CD4-positive, CD25-positive, alpha-beta regulatory T cell (primary cell): ENCODE measurements around the gene LSM8. TPM values are rescaled to one million over a fixed set of nuclear protein-coding genes. Genes with fewer than 3 reads are reported as not detected.

ENCODE experiments used
- ATAC-seq, 2 donors: fragments of 150-1000 bp; cut with Tn5 transposase; one replicate each; pipeline ENCODE4 v1.10.0; 2021; ENCODE audit warnings: low read depth in 2 of 2, moderate number of reproducible peaks in 2 of 2, moderate library complexity in 1 of 2
- DNase-seq, 3 donors: peaks; one replicate each; pipeline versions ENCODE4 v3.0.0 to v3.0.0-alpha.2; 2012 to 2022; ENCODE audit warnings: mixed read lengths in 1 of 3
- H3K27ac ChIP-seq: one replicate; pipeline ENCODE4 v1.7.0; 2013; ENCODE audit warnings: mild to moderate bottlenecking, low read length; ENCODE audit not compliant: insufficient read depth, poor library complexity, severe bottlenecking
- H3K27me3 ChIP-seq: one replicate; pipeline ENCODE4 v1.7.0; 2013; ENCODE audit warnings: low read length; ENCODE audit not compliant: control insufficient read depth, insufficient read depth
- H3K36me3 ChIP-seq: one replicate; pipeline ENCODE4 v1.7.0; 2013; ENCODE audit warnings: mild to moderate bottlenecking, low read length, moderate library complexity; ENCODE audit not compliant: control insufficient read depth, insufficient read depth
- H3K4me1 ChIP-seq: 2 replicates; pipeline ENCODE4 v1.7.0; 2013; ENCODE audit warnings: mild to moderate bottlenecking, low read length; ENCODE audit not compliant: insufficient read depth, control insufficient read depth, poor library complexity, severe bottlenecking
- H3K4me3 ChIP-seq: one replicate; pipeline ENCODE4 v1.7.0; 2013; ENCODE audit warnings: low read depth, mild to moderate bottlenecking, low read length, moderate library complexity
- H3K9me3 ChIP-seq, 2 experiments: 1 replicate in 1 of 2; 2 replicates in 1 of 2; pipeline ENCODE4 v1.7.0; 2013; ENCODE audit warnings: low read length in 2 of 2, mild to moderate bottlenecking in 1 of 2, moderate library complexity in 1 of 2; ENCODE audit not compliant: control insufficient read depth in 2 of 2
- H3K27ac Mint-ChIP-seq, 3 donors: one replicate each; pipeline ENCODE4 v1.8.0; 2020 to 2022; ENCODE audit warnings: mild to moderate bottlenecking in 3 of 3, mixed read lengths in 3 of 3, moderate library complexity in 2 of 3
- H3K27me3 Mint-ChIP-seq: one replicate; pipeline ENCODE4 v1.8.0; 2022; ENCODE audit warnings: mild to moderate bottlenecking, mixed read lengths
- H3K36me3 Mint-ChIP-seq: one replicate; pipeline ENCODE4 v1.8.0; 2020; ENCODE audit warnings: mixed read lengths
- H3K4me1 Mint-ChIP-seq, 4 donors: one replicate each; pipeline ENCODE4 v1.8.0; 2020 to 2022; ENCODE audit warnings: mixed read lengths in 4 of 4, mild to moderate bottlenecking in 1 of 4
- H3K4me3 Mint-ChIP-seq, 4 donors: one replicate each; pipeline ENCODE4 v1.8.0; 2020 to 2022; ENCODE audit warnings: mild to moderate bottlenecking in 4 of 4, mixed read lengths in 4 of 4, moderate library complexity in 3 of 4
- H3K9me3 Mint-ChIP-seq, 7 donors: one replicate each; pipeline ENCODE4 v1.8.0; 2020 to 2022; ENCODE audit warnings: mixed read lengths in 7 of 7, mild to moderate bottlenecking in 3 of 7, moderate library complexity in 2 of 7
- polyA plus RNA-seq, 4 donors: library from polyadenylated mRNA; unstranded; fragments of 300-500 nt; fragmentation: Illumina TruSeq; gene quantifications; one replicate each; pipeline ENCODE4 v1.2.3, GENCODE V29; 2021
- total RNA-seq: library from RNA; stranded (reverse); gene quantifications from one replicate; pipeline ENCODE4 v1.2.3, GENCODE V29; 2022

Gene LSM8
- total and polyA plus RNA-seq, 5 donors from 2014 or later, result 38.6 to 62.7 (median 49.0) TPM

DNA sequence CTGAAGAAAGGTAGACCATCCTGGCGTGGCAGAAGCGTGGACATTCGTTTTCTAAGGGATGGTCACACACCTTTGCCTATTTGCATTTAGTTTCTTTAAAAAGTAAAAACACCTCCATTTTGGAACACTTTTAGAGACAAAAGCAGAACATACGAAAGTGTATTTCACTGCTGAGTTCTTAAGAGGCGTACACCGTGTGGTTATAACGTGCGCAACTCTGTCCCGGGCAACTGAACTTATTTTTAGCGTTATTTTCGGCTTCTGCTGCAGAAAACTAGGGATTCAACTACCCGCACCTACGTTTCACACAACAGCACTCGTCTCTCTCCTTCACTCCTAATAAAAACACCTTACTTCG is 557 bp upstream of the LSM8 start:
- no peaks in the 10 kb centered on the region for H3K27me3 Mint-ChIP-seq

DNA sequence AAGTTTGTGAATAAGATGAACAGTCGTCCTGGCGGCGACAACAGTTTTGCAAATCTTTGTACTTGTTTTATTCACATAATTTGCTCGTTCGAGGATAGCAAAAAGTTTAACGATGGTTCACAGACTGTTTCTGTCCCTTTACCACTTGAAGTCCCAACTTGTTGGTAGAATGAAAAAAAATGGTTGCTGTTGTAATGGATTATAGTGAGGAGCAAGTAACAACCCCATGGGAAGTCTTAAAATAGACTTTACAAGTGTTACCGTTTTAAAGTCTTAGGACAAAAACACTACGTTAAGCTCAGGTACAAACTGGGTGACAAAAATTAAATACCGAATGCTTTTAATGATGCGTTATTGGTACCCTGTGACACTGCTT is 589 bp downstream of the LSM8 start:
- Histone ChIP-seq H3K4me3 (peak overlapping the region; percentile 97), H3K9me3 (no peaks in the 10 kb centered on the region), H3K36me3 (peaks cover 20% of the 10 kb centered on the region), H3K27ac (peak overlapping the region; percentile 96), H3K27me3 (no peaks in the 10 kb centered on the region), H3K4me1 (peaks cover 43% of the 10 kb centered on the region)
- ATAC-seq, result no peak
- no peaks in the 10 kb centered on the region for H3K27me3 Mint-ChIP-seq
- DNase-seq, result no peak
- peaks cover 34 to 54% (median 45%) of the 10 kb centered on the region in 4 donors for H3K4me1 Mint-ChIP-seq
- H3K9me3 Mint-ChIP-seq, result peaks cover 0 to 2% (median 0%) of the 10 kb centered on the region in 7 donors
- peak overlapping the region; percentile 98 to 100 (median 99) for H3K27ac Mint-ChIP-seq
- peaks cover 21% of the 10 kb centered on the region for H3K36me3 Mint-ChIP-seq
- H3K4me3 Mint-ChIP-seq, result peak overlapping the region; percentile 89 to 98 (median 94)

More for the DNA sequence above, 557 bp upstream of the LSM8 start:
- Mint-ChIP-seq H3K27ac (peak overlapping the region; percentile 98 to 100 (median 99)), H3K36me3 (peaks cover 21% of the 10 kb centered on the region), H3K4me3 (peak overlapping the region; percentile 89 to 98 (median 94)), H3K4me1 (peaks cover 34 to 54% (median 45%) of the 10 kb centered on the region in 4 donors), H3K9me3 (peaks cover 0 to 2% (median 0%) of the 10 kb centered on the region in 7 donors)
- DNase-seq (peak in 1 of 3 donors; percentile 44), ATAC-seq (peak; percentile 2 to 3)
- Histone ChIP-seq H3K27ac (peak overlapping the region; percentile 96), H3K4me1 (peaks cover 43% of the 10 kb centered on the region), H3K9me3 (no peaks in the 10 kb centered on the region), H3K27me3 (no peaks in the 10 kb centered on the region), H3K36me3 (peaks cover 10% of the 10 kb centered on the region), H3K4me3 (peak overlapping the region; percentile 98)

DNA sequence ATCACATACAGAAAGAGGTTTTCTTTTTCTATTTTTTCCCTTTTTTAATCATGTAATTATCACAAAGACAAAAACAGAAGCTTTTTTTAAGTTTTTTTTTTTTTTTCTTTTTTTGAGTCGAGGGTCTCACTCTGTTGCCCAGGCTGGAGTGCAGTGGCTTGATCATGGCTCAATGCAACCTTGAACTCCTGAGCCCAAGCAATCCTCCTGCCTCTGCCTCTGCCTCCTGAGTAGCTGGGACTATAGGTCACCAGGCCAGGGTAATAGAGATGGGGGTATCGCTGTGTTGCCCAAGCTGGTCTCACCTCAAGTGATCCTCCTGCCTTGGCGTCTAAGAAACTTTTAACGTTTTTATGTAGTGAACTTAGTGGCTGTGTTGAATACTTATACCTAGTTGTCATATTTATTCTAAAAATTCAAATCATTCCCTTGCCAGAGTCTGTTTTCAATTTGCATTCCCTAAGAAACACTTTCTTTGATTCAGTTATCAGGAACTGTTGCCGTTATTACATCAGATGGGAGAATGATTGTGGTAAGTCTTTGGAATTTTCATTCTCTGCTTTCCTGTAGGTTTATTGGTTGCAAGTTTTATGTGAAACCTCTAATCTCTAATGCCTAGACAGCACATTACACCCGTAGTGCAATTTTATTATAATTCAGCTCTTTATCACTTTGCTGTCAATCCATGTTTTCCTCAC is 1.3 kb downstream of the LSM8 start:
- H3K27ac ChIP-seq, result peak overlapping the region; percentile 96
- peak overlapping the region; percentile 97 for H3K4me3 ChIP-seq
- peaks cover 34 to 56% (median 45%) of the 10 kb centered on the region in 4 donors for H3K4me1 Mint-ChIP-seq

DNA sequence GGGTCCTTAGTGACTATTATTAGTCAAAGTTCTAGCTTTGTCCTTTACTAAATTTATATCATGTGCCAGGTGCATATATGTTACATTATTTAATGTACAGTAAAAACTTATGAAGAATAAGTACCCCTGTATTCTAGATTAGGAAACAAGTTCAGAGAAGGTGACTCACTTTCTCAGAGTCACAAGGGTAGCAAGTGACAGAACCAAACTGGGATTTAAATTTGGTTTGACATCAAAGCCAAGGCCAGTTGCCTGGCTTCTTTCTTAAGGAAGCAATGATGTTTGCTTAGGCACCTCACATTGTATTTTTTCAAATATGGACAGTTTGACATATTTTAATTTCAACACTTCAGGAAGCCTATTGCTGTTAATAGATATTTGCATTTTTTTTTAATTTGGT is 2.5 kb downstream of the LSM8 start:
- H3K4me1 Mint-ChIP-seq, result peaks cover 34 to 56% (median 45%) of the 10 kb centered on the region in 4 donors
- H3K36me3 Mint-ChIP-seq, result peaks cover 21% of the 10 kb centered on the region
- Histone ChIP-seq H3K27ac (no peak overlapping the region), H3K36me3 (peaks cover 27% of the 10 kb centered on the region), H3K4me3 (peak overlapping the region; percentile 97), H3K9me3 (no peaks in the 10 kb centered on the region), H3K27me3 (no peaks in the 10 kb centered on the region), H3K4me1 (peaks cover 43% of the 10 kb centered on the region)
- H3K9me3 Mint-ChIP-seq, result peaks cover 0 to 2% (median 0%) of the 10 kb centered on the region in 7 donors
- DNase-seq (peak in 1 of 3 donors; percentile 14), ATAC-seq (no peak)
- peak overlapping the region in 1 of 3 donors; percentile 51 for H3K27ac Mint-ChIP-seq
- peak overlapping the region; percentile 89 to 98 (median 94) for H3K4me3 Mint-ChIP-seq
- no peaks in the 10 kb centered on the region for H3K27me3 Mint-ChIP-seq

More for the DNA sequence above, 1.3 kb downstream of the LSM8 start:
- H3K9me3 ChIP-seq, result no peaks in the 10 kb centered on the region
- DNase-seq (no peak), ATAC-seq (no peak)
- H3K9me3 Mint-ChIP-seq, result peaks cover 0 to 2% (median 0%) of the 10 kb centered on the region in 7 donors
- H3K4me1 ChIP-seq, result peaks cover 43% of the 10 kb centered on the region
- H3K36me3 Mint-ChIP-seq, result peaks cover 21% of the 10 kb centered on the region
- H3K4me3 Mint-ChIP-seq, result peak overlapping the region; percentile 89 to 98 (median 94)
- peak overlapping the region; percentile 83 to 99 (median 98) for H3K27ac Mint-ChIP-seq
- peaks cover 23% of the 10 kb centered on the region for H3K36me3 ChIP-seq
- no peaks in the 10 kb centered on the region for H3K27me3 Mint-ChIP-seq
- no peaks in the 10 kb centered on the region for H3K27me3 ChIP-seq

DNA sequence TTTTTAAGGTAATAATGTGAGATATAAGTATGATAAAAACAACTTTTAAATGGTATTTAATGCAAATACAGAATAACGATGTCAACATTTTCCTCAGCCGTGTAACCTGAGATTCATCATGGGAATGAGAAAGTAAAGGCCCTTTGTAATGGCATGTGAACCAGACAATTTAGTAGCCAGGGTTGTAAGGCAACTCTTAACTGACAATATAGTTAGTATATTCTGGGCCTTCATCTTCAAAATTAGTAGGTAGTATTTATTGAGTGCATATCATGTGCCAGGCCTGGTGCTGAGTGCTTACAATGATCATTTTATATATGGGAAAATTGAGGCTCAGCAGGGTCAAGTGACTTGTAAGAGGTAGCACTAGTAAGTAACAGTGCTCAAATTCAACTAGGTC is 10.6 kb downstream of the LSM8 start:
- Histone ChIP-seq H3K4me3 (no peak overlapping the region), H3K9me3 (no peaks in the 10 kb centered on the region), H3K27ac (no peak overlapping the region), H3K27me3 (no peaks in the 10 kb centered on the region), H3K36me3 (peaks cover 20% of the 10 kb centered on the region), H3K4me1 (no peaks in the 10 kb centered on the region)
- H3K4me1 Mint-ChIP-seq, result peaks cover 11 to 16% (median 13%) of the 10 kb centered on the region in 4 donors
- no peak for DNase-seq
- ATAC-seq, result no peak
- H3K36me3 Mint-ChIP-seq, result peaks cover 6% of the 10 kb centered on the region
- H3K4me3 Mint-ChIP-seq, result no peak overlapping the region
- no peaks in the 10 kb centered on the region for H3K9me3 Mint-ChIP-seq
- H3K27me3 Mint-ChIP-seq, result no peaks in the 10 kb centered on the region
- H3K27ac Mint-ChIP-seq, result no peak overlapping the region

DNA sequence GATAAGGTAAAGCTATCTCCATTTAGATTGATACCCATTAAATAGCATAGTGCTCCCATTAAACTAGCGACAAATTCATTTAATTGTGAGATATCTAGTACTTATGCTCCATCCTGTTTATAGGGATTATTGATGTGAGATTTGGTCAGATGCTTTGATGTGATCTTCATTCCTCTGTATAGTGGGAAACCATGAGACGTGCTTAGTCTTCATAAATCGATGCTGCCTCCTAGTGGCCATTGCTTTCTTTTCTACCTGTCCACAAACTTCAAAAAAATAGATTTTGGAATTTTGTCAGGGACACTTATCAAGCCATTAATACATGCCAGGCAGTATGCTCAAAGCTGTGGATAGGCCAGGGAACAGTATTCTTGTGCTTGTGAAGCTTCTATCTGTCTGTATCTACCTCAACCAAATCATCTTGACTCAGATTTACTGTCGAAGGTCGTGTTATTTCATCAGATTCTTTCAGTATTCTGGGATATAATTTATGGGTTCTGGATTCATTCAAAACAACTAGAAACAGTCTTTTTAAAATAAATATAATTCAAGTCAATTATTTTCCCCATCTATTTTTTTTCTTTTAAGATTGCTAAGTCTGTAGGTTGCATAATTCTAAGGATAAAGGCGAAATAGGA is 12.0 kb downstream of the LSM8 start:
- H3K36me3 ChIP-seq, result peaks cover 17% of the 10 kb centered on the region
- no peak overlapping the region for H3K4me3 Mint-ChIP-seq
- H3K27ac Mint-ChIP-seq, result peak overlapping the region in 2 of 3 donors; percentile 5 to 12
- no peaks in the 10 kb centered on the region for H3K27me3 ChIP-seq
- H3K4me1 ChIP-seq, result no peaks in the 10 kb centered on the region
- no peak overlapping the region for H3K4me3 ChIP-seq
- ATAC-seq (peak; percentile 55 to 56), DNase-seq (peak; percentile 32 to 71 (median 49))
- H3K9me3 ChIP-seq, result no peaks in the 10 kb centered on the region
- peaks cover 11 to 16% (median 12%) of the 10 kb centered on the region in 4 donors for H3K4me1 Mint-ChIP-seq
- H3K27me3 Mint-ChIP-seq, result no peaks in the 10 kb centered on the region
- no peaks in the 10 kb centered on the region for H3K9me3 Mint-ChIP-seq
- H3K27ac ChIP-seq, result no peak overlapping the region
- H3K36me3 Mint-ChIP-seq, result peaks cover 6% of the 10 kb centered on the region

DNA sequence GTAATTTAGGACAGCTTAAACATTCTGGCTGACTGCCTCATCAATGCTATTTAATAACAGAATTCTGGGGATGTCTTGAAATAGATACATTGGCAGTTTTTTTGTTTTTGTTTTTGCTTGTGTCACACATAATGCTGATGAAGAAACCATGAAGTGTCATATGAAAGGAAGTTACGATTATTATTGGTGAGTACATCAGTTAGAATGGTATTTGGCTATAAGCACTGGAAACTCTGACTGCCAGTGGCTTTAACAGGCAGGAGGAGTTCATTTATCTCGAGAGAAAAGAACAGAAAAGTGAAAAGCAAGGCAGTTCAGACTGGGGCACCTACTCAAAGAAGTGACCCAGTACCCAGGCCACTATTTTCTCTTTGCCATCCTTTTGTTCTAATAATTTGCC is 18.1 kb downstream of the LSM8 start:
- Mint-ChIP-seq H3K27ac (peak overlapping the region in 1 of 3 donors; percentile 40), H3K4me1 (peaks cover 0 to 7% (median 1%) of the 10 kb centered on the region in 4 donors), H3K9me3 (no peaks in the 10 kb centered on the region), H3K27me3 (peaks cover 12% of the 10 kb centered on the region), H3K4me3 (no peak overlapping the region), H3K36me3 (no peaks in the 10 kb centered on the region)
- no peak overlapping the region for H3K4me3 ChIP-seq
- no peaks in the 10 kb centered on the region for H3K4me1 ChIP-seq
- no peaks in the 10 kb centered on the region for H3K9me3 ChIP-seq
- ATAC-seq (no peak), DNase-seq (no peak)
- no peaks in the 10 kb centered on the region for H3K36me3 ChIP-seq
- H3K27me3 ChIP-seq, result no peaks in the 10 kb centered on the region
- H3K27ac ChIP-seq, result no peak overlapping the region
